ENCODE measurements around the gene PARD6G.
"Not testable (repeated sequence)": the region's sequence is repeated elsewhere in the genome, so short reads cannot be mapped to it uniquely, and the experiment has no call there.

The PARD6G gene

GRCh38 chr18:80247393-80247841 lies at the start of gene PARD6G:
PARD6G (minus strand) TSS chr18:80247514; CDS start chr18:80247348, 166 bp downstream.
- in situ Hi-C loops (cut with MboI; ENCODE audit: low sequenced_read_pairs), result no loop called here

- in situ Hi-C loops (cut with MboI; ENCODE audit: low sequenced_read_pairs), result not testable (repeated sequence)
Measured at GRCh38 chr18:80262241-80263033, 15.1 kb upstream of the PARD6G start.

GRCh38 chr18:80259610-80260009 lies 12.3 kb upstream of the PARD6G start:
- in situ Hi-C loops (cut with MboI; ENCODE audit: low sequenced_read_pairs), result no loop called here

GRCh38 chr18:80258640-80259039 lies 11.3 kb upstream of the PARD6G start:
- in situ Hi-C loops (cut with MboI; ENCODE audit: low sequenced_read_pairs), result no loop called here

GRCh38 chr18:80257579-80258543 lies 10.5 kb upstream of the PARD6G start:
- in situ Hi-C loops (cut with MboI; ENCODE audit: low sequenced_read_pairs), result not testable (repeated sequence)

GRCh38 chr18:80254971-80255500 lies 7.7 kb upstream of the PARD6G start:
- in situ Hi-C loops (cut with MboI; ENCODE audit: low sequenced_read_pairs), result no loop called here

- in situ Hi-C loops (cut with MboI; ENCODE audit: low sequenced_read_pairs), result no loop called here
Measured at GRCh38 chr18:80253871-80254492, 6.7 kb upstream of the PARD6G start.

GRCh38 chr18:80253236-80253635 lies 5.9 kb upstream of the PARD6G start:
- in situ Hi-C loops (cut with MboI; ENCODE audit: low sequenced_read_pairs), result no loop called here

- in situ Hi-C loops (cut with MboI; ENCODE audit: low sequenced_read_pairs), result no loop called here
Measured at GRCh38 chr18:80252136-80252535, 4.8 kb upstream of the PARD6G start.

- in situ Hi-C loops (cut with MboI; ENCODE audit: low sequenced_read_pairs), result no loop called here
Measured at GRCh38 chr18:80251700-80252099, 4.4 kb upstream of the PARD6G start.

- in situ Hi-C loops (cut with MboI; ENCODE audit: low sequenced_read_pairs), result no loop called here
Measured at GRCh38 chr18:80250740-80251364, 3.5 kb upstream of the PARD6G start.

GRCh38 chr18:80249217-80250093 lies 2.1 kb upstream of the PARD6G start:
- in situ Hi-C loops (cut with MboI; ENCODE audit: low sequenced_read_pairs), result no loop called here

GRCh38 chr18:80246445-80247392 lies 595 bp downstream of the PARD6G start:
- in situ Hi-C loops (cut with MboI; ENCODE audit: low sequenced_read_pairs), result no loop called here

- in situ Hi-C loops (cut with MboI; ENCODE audit: low sequenced_read_pairs), result no loop called here
Measured at GRCh38 chr18:80245781-80246444, 1.4 kb downstream of the PARD6G start.

- in situ Hi-C loops (cut with MboI; ENCODE audit: low sequenced_read_pairs), result no loop called here
Measured at GRCh38 chr18:80244956-80245730, 2.2 kb downstream of the PARD6G start.

- in situ Hi-C loops (cut with MboI; ENCODE audit: low sequenced_read_pairs), result no loop called here
Measured at GRCh38 chr18:80244167-80244566, 3.1 kb downstream of the PARD6G start.

GRCh38 chr18:80243204-80243603 lies 4.1 kb downstream of the PARD6G start:
- in situ Hi-C loops (cut with MboI; ENCODE audit: low sequenced_read_pairs), result no loop called here
